Hypothalamus (tissue), 51 donors: Measurements from ENCODE around the gene TENM4.

Source experiments
- DNase-seq, 51 donors: peaks; one replicate each; lab custom pipeline; 2025; lab: John Stamatoyannopoulos, UW

Gene TENM4

DNA sequence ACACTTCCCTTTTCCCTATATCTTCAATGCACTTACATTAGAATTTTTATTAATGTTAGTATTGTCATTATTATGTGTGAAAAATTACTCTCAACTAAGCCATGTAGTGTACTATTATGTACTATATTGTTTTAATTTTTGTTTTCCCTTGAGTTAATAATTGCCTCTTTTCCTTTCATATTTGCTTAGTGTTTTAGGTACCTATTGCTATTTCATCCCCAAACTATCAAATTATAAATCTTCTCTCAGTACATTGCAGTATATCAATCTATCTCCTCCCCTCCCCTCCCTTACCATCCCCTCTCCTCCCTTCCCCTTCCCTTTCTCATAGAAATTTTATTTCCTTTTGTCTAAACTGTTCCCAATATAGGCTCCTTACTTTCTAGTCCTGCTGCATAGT, 12.8 kb upstream of the TENM4 start:
- DNase-seq, result no peak

GRCh38 chr11:79449040-79449439, 8.2 kb upstream of the TENM4 start:
- no peak for DNase-seq

DNA sequence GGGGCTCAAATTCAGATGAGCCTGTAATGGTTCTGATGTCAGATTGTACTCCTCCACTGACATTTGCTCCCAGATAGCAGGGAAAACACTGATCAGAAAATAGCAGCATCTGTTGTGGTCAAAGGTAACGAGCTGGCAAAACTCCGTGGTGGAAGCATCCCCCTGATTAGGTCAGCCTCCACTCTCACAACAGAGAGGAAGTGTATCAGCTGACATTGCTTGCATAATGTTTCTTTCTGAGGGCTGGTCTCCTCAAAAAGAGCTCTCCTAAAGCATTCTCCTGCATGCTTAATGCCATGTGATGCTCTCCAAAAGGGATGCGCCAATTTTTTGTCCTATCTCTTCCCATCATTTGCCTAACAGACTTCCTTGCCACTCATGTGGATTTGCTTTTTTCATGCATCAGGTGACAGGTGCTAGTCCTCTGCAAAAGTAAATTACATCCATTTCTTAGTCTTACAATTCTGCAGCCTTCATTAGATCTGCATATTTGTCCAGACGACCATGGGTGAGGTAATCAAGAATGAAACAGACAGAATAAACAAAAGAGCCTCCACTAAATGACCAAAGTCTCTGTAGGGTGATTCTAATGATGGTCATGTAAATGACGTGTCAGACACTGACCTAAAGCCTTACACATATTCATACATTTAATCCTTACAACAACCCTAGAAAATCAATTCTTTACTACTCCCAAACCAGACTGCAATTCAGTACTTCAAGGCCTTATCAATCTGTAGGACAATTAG, 6.4 kb upstream of the TENM4 start:
- DNase-seq, result no peak

- DNase-seq, result no peak
These were observed 4.1 kb upstream of the TENM4 start for GRCh38 chr11:79444923-79445322.

- peak in 5 of 51 donors; percentile 13 to 59 (median 38) for DNase-seq
These were observed 638 bp upstream of the TENM4 start for GRCh38 chr11:79441461-79441875.

GRCh38 chr11:79439886-79440570, 802 bp downstream of the TENM4 start:
- DNase-seq, result peak in 31 of 51 donors; percentile 14 to 72 (median 45)

DNA sequence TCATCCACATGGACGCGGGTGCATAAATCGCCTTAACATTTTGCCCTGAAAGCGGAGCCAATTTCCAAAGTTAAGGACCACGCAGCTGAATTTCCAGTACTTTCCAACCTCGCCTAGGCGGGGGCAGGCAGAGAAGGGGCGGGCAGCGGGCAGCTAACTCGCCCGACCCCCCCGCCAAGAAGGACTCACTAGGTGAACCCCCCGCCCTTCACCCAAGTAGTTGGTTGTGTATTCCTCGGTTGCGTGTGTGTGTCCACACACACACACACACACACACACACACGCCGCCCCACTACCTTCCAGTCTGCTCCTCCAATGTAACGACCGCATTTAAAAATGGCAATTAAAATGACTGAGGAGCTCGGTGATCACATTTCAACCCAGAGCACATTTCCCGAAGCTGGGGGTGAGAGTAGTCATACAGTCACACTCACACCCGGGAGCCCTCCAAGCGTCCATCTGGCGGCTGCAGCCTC, 1.4 kb downstream of the TENM4 start:
- peak in 9 of 51 donors; percentile 7 to 57 (median 18) for DNase-seq

GRCh38 chr11:79438631-79439409, 2.0 kb downstream of the TENM4 start:
- peak in 24 of 51 donors; percentile 12 to 67 (median 28) for DNase-seq

DNA sequence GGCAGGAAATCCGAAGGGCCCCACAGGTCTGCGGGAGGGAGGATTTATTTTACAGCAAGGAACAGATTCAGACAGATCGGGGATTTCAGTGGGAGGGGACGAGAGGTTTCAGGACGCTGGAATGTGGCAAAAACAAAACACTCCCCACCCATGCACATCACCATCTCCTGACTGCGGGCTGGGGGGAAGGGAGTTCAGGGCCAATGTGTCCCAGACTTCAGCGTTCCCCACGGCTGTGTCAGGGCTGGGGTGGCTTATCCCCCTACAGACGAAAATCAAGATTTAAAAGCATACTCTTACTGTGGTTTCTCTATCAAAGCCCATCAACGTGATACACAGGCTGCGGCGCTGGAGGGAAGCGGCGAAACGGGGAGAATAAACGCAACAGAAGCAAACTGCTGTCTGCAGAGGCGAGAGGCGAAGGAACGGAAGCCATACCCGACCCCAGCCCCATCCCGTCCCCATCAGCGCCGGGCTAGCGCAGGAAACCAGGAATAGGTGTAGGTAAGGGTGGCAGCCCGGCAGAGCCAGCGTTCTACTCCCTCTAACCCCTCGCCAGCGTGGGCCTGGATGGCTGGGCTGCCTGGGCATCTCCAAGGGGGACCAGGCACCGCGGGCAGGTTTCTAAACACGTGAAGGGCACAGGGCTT, 2.7 kb downstream of the TENM4 start:
- peak in 12 of 51 donors; percentile 4 to 70 (median 36) for DNase-seq

- peak in 30 of 51 donors; percentile 14 to 84 (median 50) for DNase-seq
These were observed 3.4 kb downstream of the TENM4 start for GRCh38 chr11:79437278-79437980.

GRCh38 chr11:79436919-79437277, 3.9 kb downstream of the TENM4 start:
- no peak for DNase-seq

- DNase-seq, result no peak
These were observed 6.5 kb downstream of the TENM4 start for GRCh38 chr11:79434283-79434682.

GRCh38 chr11:79432138-79432537, 8.7 kb downstream of the TENM4 start:
- DNase-seq, result no peak

- no peak for DNase-seq
These were observed 9.3 kb downstream of the TENM4 start for GRCh38 chr11:79431535-79431934.

GRCh38 chr11:79430280-79430679, 10.6 kb downstream of the TENM4 start:
- DNase-seq, result no peak

DNA sequence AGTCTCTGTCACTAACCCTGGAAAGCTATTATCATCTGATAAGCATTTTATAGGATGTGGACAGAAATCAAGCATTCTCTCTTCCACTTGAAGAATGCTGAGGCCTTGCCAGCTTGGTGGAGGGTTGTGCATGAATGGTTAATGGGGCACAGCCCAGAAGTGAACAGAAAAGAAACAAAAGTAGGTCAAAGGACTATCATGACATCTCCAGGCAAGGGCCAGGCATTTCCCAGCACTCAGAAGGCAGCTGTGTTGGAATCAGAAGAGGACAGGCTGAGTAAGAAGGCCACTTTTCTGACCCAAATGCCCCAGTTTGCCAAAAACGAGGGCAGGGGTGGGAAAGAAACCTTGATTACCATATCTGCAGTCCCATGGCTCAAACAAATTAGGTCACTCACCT, 12.4 kb downstream of the TENM4 start:
- peak in 4 of 51 donors; percentile 5 to 42 (median 34) for DNase-seq

DNA sequence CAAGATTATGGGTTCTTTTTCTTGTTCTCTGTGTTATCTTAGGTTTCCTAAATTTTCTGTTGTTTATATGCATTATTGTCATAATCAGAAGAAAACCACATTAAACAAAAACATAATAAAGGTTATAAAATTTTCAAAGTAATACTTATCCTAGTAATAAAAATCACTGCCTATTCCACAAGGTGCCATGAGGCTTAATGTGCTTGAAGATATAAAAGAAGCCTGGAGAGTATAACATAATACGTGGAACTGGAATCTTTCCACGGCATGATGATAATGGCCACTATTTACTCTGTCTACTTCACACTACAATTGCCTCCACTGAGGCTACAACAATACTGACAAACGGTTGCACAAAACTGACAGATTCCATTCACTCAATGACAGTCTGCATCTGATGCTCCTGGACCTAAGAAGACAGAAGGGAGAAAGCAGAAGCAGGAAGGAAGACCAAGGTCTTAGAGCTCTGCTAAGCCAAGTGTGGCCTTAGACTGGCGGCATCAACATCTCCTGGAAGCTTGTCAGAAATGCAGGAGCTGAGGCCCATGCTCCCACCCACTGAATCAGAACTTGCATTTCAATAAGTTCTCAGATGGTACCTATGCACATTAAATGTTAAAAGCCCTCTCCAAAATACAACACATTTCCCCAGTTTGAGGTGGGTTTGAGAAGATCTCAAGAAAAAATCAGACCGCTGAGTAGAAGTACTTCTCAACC, 13.1 kb downstream of the TENM4 start:
- no peak for DNase-seq

DNA sequence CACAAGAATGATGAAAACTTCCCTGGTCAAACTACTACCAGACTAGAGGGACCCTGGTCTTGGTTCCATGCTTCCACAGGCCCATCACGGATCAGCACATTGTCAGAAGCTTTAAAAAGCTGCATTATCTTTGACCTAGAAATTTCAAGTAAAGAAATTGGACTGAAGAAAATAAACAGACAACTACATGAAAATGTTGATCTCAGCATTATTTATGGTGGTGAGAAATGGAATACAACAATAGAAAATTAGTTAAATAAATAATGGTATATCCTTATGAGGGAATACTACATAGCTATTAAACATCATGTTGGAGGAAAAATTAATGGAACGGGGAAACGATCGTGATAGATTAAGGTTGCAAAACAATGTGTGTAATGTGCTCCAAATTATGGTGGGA, 13.7 kb downstream of the TENM4 start:
- DNase-seq, result no peak

DNA sequence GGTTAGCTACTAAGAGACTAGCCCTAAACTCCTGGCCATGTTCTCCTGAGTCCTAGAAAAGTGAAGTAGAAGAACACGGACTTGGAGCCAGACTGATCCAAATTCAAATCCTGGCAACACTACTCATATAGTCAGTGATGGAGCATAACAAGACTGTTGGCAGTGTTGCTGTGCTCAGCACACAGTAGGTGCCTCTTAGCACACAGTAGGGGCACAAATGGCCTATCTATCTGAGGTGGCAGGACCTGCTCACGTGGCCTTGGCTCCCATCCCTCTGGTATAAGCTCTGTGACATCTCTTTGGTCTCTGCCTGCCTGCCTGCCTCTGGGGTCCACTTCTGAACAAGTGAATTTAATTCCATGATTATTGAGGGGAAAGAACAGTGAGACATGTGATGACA, 15.4 kb downstream of the TENM4 start:
- no peak for DNase-seq
